ENCODE data around the gene TMEM186.

DNA sequence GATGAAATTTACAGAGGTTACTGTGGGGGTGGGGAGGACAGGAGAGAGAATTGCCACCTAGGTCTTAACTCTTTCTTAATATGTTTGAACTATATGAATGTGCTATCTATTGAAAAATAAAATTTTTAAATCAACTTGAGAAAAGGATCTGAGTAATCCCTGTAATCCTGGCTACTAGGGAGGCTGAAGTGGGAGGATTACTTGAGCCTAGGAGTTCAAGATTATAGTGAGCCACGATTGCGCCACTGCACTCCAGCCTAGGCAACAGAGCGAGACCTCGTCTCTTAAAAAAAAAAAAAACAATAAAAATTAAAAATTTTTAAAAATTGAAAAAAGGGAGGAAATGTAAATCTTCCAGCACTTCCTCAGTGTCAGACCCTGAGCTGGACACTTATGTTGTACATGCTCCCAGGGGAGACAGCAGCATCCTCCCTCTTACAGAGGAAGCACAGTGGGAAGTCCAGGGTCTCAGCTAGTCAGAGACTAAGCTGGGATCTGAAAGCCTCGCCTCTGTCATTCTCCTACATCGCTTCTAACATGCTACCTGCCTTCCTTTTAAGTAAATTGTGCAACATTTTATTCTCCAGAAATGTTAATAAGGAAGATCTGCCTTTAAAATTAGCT, 22.1 kb upstream of the TMEM186 start:
- TF ChIP-seq CTCF (conservative IDR thresholded peaks at IDR 0.05) (no peak), EZH2 (IDR thresholded peaks at IDR 0.05; ENCODE audit: low read depth) (no peak)

Data from PC-9 (cell line).